GM18517 (cell line): ENCODE data around the gene ITPRIPL2.

Source experiments
- ATAC-seq: cut with Tn5 transposase; IDR thresholded peaks from one replicate; pipeline ENCODE4 v1.9.1; 2021; ENCODE audit warnings: mild to moderate bottlenecking, moderate library complexity; ENCODE audit not compliant: unreplicated experiment

ITPRIPL2 gene

DNA sequence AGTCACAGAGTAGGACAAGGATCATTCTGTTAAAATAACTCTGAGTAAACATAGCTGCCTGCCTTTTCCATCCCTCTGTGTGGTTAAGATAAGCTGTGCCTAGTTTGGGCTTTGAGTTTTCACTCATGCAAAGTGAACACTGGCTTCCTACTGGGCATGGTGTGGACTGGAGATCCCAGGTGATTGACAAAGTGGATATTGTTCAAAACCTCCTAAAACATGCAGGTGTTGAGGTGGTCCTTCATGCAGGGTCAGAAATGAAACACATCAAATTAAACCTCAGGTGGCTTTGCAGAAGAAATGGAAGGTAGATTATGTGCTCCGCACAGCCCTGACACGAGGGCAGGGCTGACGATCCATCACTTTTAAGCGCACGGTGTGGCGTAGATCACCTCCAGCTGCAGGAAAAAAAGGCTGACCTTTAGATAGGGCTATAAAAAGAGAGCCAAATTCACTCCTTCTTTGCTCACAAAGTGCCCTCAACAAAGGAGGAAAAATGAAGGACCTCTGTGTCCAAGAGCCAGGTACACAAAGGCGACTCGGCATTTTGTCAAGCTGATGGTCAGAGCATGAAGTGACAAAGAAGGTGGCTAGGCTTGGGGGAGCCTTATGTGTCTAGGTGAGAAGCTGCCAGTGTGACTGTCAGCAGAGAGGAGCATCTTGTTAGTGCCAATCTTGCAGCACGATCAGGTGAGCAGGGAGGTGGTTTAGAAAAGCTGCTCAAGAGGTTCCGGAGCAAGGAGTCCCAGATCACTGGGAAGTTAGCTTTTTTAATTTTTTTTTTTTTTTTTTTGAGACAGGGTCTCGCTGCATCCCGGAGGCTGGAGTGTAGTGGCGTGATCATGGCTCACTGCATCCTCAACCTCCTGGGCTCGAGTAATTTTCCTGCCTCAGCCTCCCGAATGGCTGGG lies 19.9 kb upstream of the ITPRIPL2 start:
- no peak for ATAC-seq

DNA sequence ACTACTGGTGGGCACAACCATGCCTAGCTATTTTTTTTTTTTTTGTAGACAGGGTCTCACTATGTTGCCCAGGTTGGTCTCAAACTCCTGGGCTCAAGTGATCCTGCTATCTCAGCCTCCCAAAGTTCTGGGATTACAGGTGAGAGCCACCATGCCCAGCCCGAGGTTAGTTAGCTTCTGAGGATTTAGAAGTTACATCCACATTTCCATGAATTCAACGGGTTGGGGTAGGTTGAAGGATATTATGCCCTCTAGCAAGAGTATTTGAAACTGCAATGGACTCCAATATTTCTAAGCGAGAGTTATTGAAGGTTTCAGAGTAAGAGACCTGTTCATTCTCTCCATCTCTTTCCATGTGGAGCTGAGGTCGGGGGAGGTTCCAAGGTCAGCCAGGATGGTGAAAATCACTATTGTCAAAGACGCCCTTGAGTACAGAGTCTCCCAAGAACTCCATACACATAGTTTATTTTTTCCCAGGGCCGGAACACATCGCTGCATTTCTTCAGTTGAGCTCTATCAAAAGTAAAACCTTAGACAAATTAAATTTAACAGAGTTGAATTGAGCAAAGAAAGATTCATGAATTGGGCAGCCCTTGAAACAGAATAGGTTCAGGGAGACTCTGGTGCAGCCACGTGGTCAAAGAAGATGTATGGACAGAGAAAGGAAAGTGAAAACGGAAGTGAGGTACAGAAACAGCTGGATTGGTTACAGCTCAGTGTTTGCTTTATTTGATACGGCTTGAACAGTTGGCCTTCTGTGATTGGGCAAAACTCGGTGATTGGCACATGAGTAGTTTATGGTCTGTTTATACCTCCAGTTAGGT lies 19.0 kb upstream of the ITPRIPL2 start:
- no peak for ATAC-seq

DNA sequence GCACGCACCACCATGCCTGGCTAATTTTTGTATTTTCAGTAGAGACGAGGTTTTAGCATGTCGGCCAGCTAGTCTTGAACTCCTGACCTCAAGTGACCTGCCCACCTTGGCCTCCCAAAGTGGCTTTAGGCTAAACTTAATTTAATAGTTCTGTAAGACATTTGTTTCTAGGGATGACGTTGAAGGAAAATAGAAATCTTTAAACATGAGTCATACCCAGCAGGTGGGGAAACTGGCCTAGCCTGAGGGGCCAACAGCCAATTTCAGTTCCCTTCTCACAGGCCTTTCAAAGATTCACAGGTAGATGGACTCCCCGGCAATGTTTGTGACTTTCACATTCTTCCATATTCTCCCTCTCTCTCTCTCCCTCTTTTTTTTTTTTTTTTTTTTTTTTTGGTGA lies 18.1 kb upstream of the ITPRIPL2 start:
- ATAC-seq, result no peak

DNA sequence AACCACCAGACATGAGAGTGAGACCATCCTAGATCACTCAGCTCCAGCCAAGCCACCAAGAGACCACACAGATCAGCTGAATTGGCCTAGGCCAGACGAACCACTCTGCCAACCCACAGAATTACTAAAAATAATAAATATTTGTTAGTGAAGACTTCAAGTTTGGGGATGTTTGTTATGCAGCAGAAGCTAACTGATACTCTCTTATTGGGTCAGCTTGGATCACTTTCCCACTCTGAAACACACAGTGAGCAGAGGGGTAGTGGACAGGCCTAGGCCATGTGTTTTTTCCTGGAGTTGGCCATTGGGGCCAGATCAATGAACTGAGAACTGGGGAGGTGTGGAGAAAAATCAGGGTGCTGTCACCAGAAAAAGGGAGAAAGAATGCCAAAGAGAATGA lies 15.6 kb upstream of the ITPRIPL2 start:
- ATAC-seq, result no peak

- ATAC-seq, result no peak
Observed at GRCh38 chr16:19102187-19102872, 11.4 kb upstream of the ITPRIPL2 start.

- no peak for ATAC-seq
Observed at GRCh38 chr16:19104607-19105006, 9.2 kb upstream of the ITPRIPL2 start.

DNA sequence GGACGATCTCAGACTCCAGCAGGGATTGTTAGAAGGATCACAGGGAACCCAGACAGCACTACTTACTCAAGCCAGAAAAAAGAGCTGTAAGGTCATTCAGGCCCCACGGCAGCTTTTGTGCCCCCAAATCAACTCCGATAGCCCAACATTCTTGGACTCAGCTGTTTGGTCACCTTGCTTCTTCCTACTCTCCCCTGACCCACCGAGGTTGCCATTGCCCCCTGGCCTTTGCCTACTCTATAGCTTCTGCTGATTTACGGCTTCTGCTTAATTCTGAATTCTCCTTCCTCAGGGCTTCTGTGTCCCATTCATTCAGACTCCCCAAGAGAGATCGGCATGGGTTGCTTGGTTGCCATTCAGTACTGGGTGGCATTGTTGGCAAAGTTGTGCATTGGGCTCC lies 8.6 kb upstream of the ITPRIPL2 start:
- ATAC-seq, result no peak

DNA sequence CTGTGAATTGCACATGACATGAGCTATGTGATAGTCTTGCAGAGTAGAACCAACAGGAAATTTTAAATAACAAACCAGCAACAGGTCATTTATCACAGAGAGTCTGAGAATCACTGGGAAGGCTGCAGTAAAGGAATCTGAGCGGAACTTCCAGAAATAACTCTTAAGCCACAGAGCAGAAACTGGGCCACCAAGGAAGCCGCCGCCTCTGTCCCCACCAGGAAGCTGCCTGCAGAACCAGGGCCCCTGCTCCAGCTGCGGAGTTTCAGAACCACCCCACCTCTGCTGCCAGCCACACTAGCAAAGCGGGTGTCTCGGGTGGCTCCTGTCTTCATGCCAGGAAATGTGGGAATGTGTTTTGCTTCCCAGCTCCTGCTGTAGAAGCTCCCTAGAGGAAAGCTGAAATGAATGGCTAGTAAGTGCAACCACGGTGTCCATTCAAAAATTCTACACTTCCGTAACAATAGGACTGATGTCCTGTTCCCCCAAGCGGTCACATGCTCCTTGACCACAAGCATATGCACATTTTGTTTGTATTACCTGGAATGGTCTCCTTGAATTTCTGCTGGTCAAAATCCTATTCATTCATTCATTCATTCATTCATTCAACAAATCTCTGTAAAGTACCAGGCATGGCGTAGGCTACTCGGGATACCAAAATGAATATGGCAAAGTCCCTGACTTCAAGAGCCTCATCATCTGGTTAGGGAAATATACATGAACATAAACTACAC lies 7.7 kb upstream of the ITPRIPL2 start:
- ATAC-seq, result no peak

- ATAC-seq, result no peak
Observed at GRCh38 chr16:19106625-19107020, 7.1 kb upstream of the ITPRIPL2 start.

GRCh38 chr16:19108409-19109287 lies 5.1 kb upstream of the ITPRIPL2 start:
- no peak for ATAC-seq

- no peak for ATAC-seq
Observed at GRCh38 chr16:19109288-19109664, 4.5 kb upstream of the ITPRIPL2 start.

DNA sequence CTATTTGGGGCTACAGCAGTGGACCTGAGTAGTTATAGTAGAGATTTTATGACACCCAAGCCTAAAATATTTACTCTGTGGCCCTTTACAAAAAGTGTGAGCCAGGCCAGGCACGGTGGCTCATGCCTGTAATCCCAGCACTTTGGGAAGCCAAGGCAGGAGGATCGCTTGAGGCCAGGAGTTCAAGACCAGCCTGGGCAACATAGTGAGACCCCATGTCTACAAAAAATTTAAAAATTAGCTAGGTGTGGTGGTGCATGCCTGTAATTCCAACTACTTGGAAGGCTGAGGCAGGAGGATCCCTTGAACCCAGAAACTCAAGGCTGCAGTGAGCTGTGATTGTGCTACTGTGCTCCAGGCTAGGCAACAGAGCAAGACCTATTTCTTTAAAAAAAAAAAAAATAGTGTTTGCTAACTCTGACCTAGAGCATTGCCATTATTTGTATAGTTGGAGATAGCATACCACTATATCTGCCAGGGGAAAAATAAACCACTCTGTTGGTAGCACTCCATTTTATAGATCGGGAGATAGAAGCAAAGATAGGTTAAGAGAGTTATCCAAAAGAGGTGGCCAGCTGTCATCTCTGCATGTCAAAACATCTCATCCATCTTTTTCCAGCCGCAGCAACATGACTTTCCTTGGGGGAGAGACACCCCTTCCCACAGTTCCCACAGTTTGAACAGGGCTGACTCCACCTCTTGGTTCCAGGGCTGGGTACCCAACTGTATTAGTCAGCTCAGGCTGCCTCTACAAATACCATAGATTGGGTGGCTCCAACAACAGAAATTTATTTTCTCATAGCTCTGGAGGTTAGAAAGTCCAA lies 3.0 kb upstream of the ITPRIPL2 start:
- no peak for ATAC-seq

DNA sequence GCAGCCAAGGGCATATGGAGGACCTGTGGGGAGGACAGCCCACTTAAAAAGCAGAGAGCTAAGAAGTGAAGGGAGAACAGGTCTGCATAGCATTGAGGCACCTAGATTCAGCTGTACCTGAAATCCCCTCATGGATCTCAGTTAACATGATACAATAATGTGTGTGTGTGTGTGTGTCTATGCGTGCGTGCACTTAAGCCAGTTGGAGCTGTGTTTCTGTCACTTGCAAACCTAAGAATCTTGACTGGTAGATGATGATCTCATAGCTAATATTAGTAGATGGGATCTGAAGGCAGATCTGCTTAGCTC lies 1.7 kb upstream of the ITPRIPL2 start:
- no peak for ATAC-seq

- no peak for ATAC-seq
Observed at GRCh38 chr16:19114359-19115147, 789 bp downstream of the ITPRIPL2 start.

- no peak for ATAC-seq
Observed at GRCh38 chr16:19115148-19116021, 1.6 kb downstream of the ITPRIPL2 start.

- ATAC-seq, result no peak
Observed at GRCh38 chr16:19116711-19117449, 3.1 kb downstream of the ITPRIPL2 start.
